Smooth muscle cell (in vitro differentiated cells): ENCODE measurements around the gene OXTR. TPM values are rescaled to one million over a fixed set of nuclear protein-coding genes. Genes with fewer than 3 reads are reported as not detected.
A peak's percentile ranks its signal among the peaks of the same experiment; 100 is the strongest.

Experiments used
- DNase-seq: peaks from one replicate; lab custom pipeline; 2025; ENCODE audit not compliant: unreplicated experiment; lab: John Stamatoyannopoulos, UW
- H2AFZ ChIP-seq: fragments of 200-600 bp; sonication (generic); 2 replicates; pipeline ENCODE4 v1.6.0; 2016; ENCODE audit warnings: antibody characterized with exemption, low read depth, mild to moderate bottlenecking
- H3F3A ChIP-seq: fragments of 200-600 bp; sonication (generic); 2 replicates; pipeline ENCODE4 v1.6.0; 2017; ENCODE audit warnings: antibody characterized with exemption, low read depth
- H3K27ac ChIP-seq: fragments of 200-600 bp; sonication (generic); 2 replicates; pipeline ENCODE4 v1.5.1; 2016; ENCODE audit warnings: low read depth, mild to moderate bottlenecking
- H3K27me3 ChIP-seq: fragments of 200-600 bp; sonication (generic); 2 replicates; pipeline ENCODE4 v1.6.1; 2016; ENCODE audit warnings: low read depth, mild to moderate bottlenecking
- H3K36me3 ChIP-seq: fragments of 200-600 bp; sonication (generic); 2 replicates; pipeline ENCODE4 v1.5.1; 2016; ENCODE audit warnings: low read depth
- H3K4me1 ChIP-seq: fragments of 200-600 bp; sonication (generic); 2 replicates; pipeline ENCODE4 v1.5.1; 2016; ENCODE audit warnings: low read depth
- H3K4me2 ChIP-seq: fragments of 200-600 bp; sonication (generic); 2 replicates; pipeline ENCODE4 v1.6.0; 2016; ENCODE audit warnings: mild to moderate bottlenecking
- H3K4me3 ChIP-seq: fragments of 200-600 bp; sonication (generic); 2 replicates; pipeline ENCODE4 v1.5.1; 2016; ENCODE audit warnings: mild to moderate bottlenecking
- H3K79me2 ChIP-seq: fragments of 200-600 bp; sonication (generic); 2 replicates; pipeline ENCODE4 v1.6.0; 2016; ENCODE audit warnings: low read depth, mild to moderate bottlenecking
- H3K9ac ChIP-seq: fragments of 200-600 bp; sonication (generic); 2 replicates; pipeline ENCODE4 v1.6.0; 2016; ENCODE audit warnings: low read depth
- H3K9me3 ChIP-seq: fragments of 200-600 bp; sonication (generic); replicated peaks from 2 replicates; pipeline ENCODE4 v1.5.1; 2016; ENCODE audit warnings: low read depth
- H4K20me1 ChIP-seq: fragments of 200-600 bp; sonication (generic); 2 replicates; pipeline ENCODE4 v1.6.0; 2016; ENCODE audit warnings: low read depth
- CTCF ChIP-seq: fragments of 200-600 bp; sonication (generic); IDR thresholded peaks from 2 replicates; pipeline ENCODE4 v1.5.1; 2017; ENCODE audit warnings: borderline replicate concordance, mild to moderate bottlenecking, antibody characterized with exemption; ENCODE audit not compliant: insufficient read depth, poor library complexity, severe bottlenecking
- WGBS: methylation state at CpG from one replicate; pipeline ENCODE4 v1.1.7; 2016; ENCODE audit warnings: low lambda C conversion rate; 5-methylcytosine and 5-hydroxymethylcytosine counted together
- polyA plus RNA-seq: library from polyadenylated mRNA; unstranded; fragments of >200 nt; fragmentation: Nextera tagmentation; extraction: Ambion mirVana; gene quantifications from 2 replicates; pipeline ENCODE4 v1.2.1, GENCODE V29; 2016
- total RNA-seq: library from RNA; depleted of rRNA; stranded (reverse); fragments of >200 nt; gene quantifications from 2 replicates; pipeline ENCODE4 v1.2.3, GENCODE V29; 2014

OXTR gene
- total and polyA plus RNA-seq, 2 experiments from 2014 or later: 0.54 to 1.1 TPM

DNA sequence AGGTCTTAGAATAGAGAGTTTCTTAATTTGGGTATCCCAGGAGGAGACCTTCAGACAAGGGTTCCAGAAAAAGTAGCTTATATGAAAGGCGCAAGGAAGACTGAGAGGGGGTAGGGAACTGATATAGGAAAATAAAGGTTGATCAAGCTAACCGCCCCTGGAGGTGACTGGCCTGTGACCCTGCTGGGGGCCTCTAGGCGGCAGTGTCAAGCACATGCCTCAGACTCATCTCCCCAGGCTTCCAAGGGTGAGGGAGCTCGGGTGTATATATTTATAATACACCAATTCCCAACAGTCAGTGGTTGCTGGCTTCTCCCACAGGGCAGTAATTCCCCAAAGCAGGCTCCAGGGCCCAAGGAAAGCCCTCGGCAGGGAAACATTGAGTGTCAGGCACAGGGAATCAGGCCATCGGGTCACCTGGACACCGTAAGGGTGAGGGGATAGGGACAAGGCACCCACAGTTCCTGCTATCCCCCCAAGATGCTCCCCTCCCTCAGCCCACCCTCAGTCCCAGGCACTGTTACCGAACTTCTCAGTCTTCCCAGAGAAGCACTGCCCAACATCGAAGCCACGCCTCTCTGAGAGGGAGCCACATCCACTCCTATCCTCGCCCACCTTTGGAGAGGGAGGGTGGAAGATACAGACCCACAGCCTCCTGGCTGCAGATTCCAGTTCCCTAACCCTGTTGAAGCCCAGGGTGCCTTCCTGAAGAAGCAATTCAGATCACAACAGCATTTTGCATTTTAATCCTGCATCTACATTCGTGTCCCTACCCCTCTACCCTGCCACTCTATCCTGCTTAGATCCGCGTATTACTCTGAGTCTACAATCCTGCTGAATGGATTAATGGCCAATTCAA, 55.3 kb downstream of the OXTR start:
- H3K4me2 ChIP-seq: no peak overlapping the region
- peak; percentile 33 for TF ChIP-seq CTCF
- H3K79me2 ChIP-seq: no peaks in the 10 kb centered on the region
- no peak for DNase-seq
- H3K4me3 ChIP-seq: no peak overlapping the region
- no peak overlapping the region for H3K9ac ChIP-seq
- H3K27me3 ChIP-seq: peaks cover 4% of the 10 kb centered on the region
- WGBS: 75% methylated on average over 14 of the region's 14 CpGs
- no peak overlapping the region for H2AFZ ChIP-seq
- H3K36me3 ChIP-seq: no peaks in the 10 kb centered on the region
- no peaks in the 10 kb centered on the region for H3K4me1 ChIP-seq
- H4K20me1 ChIP-seq: no peaks in the 10 kb centered on the region
- H3K9me3 ChIP-seq: no peaks in the 10 kb centered on the region
- no peaks in the 10 kb centered on the region for H3F3A ChIP-seq
- no peak overlapping the region for H3K27ac ChIP-seq

- Histone ChIP-seq H3K4me1 (no peaks in the 10 kb centered on the region), H3K36me3 (no peaks in the 10 kb centered on the region), H3K9me3 (no peaks in the 10 kb centered on the region), H3K79me2 (no peaks in the 10 kb centered on the region), H4K20me1 (no peaks in the 10 kb centered on the region), H3K27ac (no peak overlapping the region), H3K4me2 (no peak overlapping the region), H3K9ac (no peak overlapping the region), H3K4me3 (no peak overlapping the region), H2AFZ (no peak overlapping the region), H3K27me3 (peaks cover 4% of the 10 kb centered on the region), H3F3A (no peaks in the 10 kb centered on the region)
- WGBS: 95% methylated on average over 2 of the region's 2 CpGs
- no peak for DNase-seq
- no peak for TF ChIP-seq CTCF
Observed at GRCh38 chr3:8712908-8713255, 56.5 kb downstream of the OXTR start.

- no peak for TF ChIP-seq CTCF
- Histone ChIP-seq H3K79me2 (no peaks in the 10 kb centered on the region), H3K27ac (no peak overlapping the region), H3F3A (no peaks in the 10 kb centered on the region), H3K4me1 (no peaks in the 10 kb centered on the region), H3K9me3 (no peaks in the 10 kb centered on the region), H3K4me3 (no peak overlapping the region), H3K27me3 (peaks cover 4% of the 10 kb centered on the region), H3K9ac (no peak overlapping the region), H4K20me1 (no peaks in the 10 kb centered on the region), H2AFZ (no peak overlapping the region), H3K36me3 (no peaks in the 10 kb centered on the region), H3K4me2 (no peak overlapping the region)
- DNase-seq: no peak
- 63% methylated on average over 8 of the region's 9 CpGs for WGBS
Observed at GRCh38 chr3:8712045-8712907, 57.1 kb downstream of the OXTR start.
